ENCODE measurements around the gene TUBAL3. TPM values are rescaled to one million over a fixed set of nuclear protein-coding genes. Genes with fewer than 3 reads are reported as not detected.

The TUBAL3 gene
- total and polyA plus RNA-seq, 9 of the 15 experiments (the other 6 are each of a cell fraction or from before 2014, with no cell fraction given) = 5.5 to 10.1 (median 6.9) TPM

DNA sequence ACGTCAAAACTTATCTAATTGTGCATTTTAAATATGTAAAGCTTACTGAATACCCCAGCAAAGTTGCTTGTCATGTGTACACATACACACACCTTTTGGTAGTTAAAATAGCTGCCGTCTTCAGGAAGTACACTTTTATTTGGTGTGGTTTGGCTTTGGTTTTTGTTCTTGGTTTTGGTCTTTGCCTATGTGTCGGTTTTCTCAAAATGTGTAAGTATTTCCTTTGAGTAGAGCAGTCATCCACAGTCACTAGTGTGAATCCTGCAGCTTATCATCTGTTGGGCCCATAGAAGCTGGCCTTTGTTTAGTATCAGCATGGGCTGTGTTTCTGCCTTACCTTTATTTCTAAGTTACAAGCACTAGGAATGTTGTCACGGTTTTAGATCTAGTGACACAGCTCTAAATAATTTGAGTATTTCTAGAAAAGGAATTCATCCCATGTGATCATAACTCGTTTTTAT, 43.0 kb upstream of the TUBAL3 start (continued):
- TF ChIP-seq, protein P1, sequence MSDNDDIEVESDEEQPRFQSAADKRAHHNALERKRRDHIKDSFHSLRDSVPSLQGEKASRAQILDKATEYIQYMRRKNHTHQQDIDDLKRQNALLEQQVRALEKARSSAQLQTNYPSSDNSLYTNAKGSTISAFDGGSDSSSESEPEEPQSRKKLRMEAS (CRISPR knock-in tag; IDR thresholded peaks at IDR 0.05) = no peak
- TF ChIP-seq KAT2B (IDR thresholded peaks at IDR 0.05; ENCODE audit: low read depth, low read length) = no peak
- TF ChIP-seq KDM1A (IDR thresholded peaks at IDR 0.05) = peak in 1 of 2 experiments; percentile 19; a peak in 1 of 4 replicates
- TF ChIP-seq, protein P2, sequence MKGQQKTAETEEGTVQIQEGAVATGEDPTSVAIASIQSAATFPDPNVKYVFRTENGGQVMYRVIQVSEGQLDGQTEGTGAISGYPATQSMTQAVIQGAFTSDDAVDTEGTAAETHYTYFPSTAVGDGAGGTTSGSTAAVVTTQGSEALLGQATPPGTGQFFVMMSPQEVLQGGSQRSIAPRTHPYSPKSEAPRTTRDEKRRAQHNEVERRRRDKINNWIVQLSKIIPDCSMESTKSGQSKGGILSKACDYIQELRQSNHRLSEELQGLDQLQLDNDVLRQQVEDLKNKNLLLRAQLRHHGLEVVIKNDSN (CRISPR knock-in tag; IDR thresholded peaks at IDR 0.05) = no peak
- TF ChIP-seq POLR2AphosphoS2 (IDR thresholded peaks at IDR 0.05; ENCODE audit: low read length) = peak; percentile 83; the same call in 1 of the 2 replicates
- 0 out of 2 replicates have a peak, but pooled peaks have one; percentile 16 for TF ChIP-seq FOSL1 (tag; conservative IDR thresholded peaks at IDR 0.05)
- TF ChIP-seq, protein P3, sequence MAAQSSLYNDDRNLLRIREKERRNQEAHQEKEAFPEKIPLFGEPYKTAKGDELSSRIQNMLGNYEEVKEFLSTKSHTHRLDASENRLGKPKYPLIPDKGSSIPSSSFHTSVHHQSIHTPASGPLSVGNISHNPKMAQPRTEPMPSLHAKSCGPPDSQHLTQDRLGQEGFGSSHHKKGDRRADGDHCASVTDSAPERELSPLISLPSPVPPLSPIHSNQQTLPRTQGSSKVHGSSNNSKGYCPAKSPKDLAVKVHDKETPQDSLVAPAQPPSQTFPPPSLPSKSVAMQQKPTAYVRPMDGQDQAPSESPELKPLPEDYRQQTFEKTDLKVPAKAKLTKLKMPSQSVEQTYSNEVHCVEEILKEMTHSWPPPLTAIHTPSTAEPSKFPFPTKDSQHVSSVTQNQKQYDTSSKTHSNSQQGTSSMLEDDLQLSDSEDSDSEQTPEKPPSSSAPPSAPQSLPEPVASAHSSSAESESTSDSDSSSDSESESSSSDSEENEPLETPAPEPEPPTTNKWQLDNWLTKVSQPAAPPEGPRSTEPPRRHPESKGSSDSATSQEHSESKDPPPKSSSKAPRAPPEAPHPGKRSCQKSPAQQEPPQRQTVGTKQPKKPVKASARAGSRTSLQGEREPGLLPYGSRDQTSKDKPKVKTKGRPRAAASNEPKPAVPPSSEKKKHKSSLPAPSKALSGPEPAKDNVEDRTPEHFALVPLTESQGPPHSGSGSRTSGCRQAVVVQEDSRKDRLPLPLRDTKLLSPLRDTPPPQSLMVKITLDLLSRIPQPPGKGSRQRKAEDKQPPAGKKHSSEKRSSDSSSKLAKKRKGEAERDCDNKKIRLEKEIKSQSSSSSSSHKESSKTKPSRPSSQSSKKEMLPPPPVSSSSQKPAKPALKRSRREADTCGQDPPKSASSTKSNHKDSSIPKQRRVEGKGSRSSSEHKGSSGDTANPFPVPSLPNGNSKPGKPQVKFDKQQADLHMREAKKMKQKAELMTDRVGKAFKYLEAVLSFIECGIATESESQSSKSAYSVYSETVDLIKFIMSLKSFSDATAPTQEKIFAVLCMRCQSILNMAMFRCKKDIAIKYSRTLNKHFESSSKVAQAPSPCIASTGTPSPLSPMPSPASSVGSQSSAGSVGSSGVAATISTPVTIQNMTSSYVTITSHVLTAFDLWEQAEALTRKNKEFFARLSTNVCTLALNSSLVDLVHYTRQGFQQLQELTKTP (IDR thresholded peaks at IDR 0.05; ENCODE audit: low read depth in 1 of 2, partially characterized antibody in 2 of 2) = peak; percentile 23 to 26
- TF ChIP-seq ETV6 (IDR thresholded peaks at IDR 0.05; ENCODE audit: borderline replicate concordance in 1 of 2, low read depth in 2 of 2, low read length in 1 of 2) = no peak
- no peak for TF ChIP-seq ETV6 (CRISPR knock-in tag; IDR thresholded peaks at IDR 0.05; ENCODE audit: borderline replicate concordance)
- peak; percentile 24; the same call in 1 of the 2 replicates for TF ChIP-seq ZFX (CRISPR knock-in tag; IDR thresholded peaks at IDR 0.05)
- TF ChIP-seq, protein P4, sequence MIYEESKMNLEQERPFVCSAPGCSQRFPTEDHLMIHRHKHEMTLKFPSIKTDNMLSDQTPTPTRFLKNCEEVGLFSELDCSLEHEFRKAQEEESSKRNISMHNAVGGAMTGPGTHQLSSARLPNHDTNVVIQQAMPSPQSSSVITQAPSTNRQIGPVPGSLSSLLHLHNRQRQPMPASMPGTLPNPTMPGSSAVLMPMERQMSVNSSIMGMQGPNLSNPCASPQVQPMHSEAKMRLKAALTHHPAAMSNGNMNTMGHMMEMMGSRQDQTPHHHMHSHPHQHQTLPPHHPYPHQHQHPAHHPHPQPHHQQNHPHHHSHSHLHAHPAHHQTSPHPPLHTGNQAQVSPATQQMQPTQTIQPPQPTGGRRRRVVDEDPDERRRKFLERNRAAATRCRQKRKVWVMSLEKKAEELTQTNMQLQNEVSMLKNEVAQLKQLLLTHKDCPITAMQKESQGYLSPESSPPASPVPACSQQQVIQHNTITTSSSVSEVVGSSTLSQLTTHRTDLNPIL (CRISPR knock-in tag; IDR thresholded peaks at IDR 0.05) = 0 out of 2 replicates have a peak, but pooled peaks have one; percentile 46
- TF ChIP-seq TCFL5 (CRISPR knock-in tag; conservative IDR thresholded peaks at IDR 0.05) = no peak
- TF ChIP-seq EP400 (IDR thresholded peaks at IDR 0.05) = 0 out of 2 replicates have a peak, but pooled peaks have one; percentile 36
- TF ChIP-seq ZNF75A (CRISPR knock-in tag; IDR thresholded peaks at IDR 0.05) = no peak
- peak; percentile 11; the same call in 1 of the 2 replicates for TF ChIP-seq RFX5 (IDR thresholded peaks at IDR 0.05; ENCODE audit: low read depth, low read length)
- TF ChIP-seq, protein P5, sequence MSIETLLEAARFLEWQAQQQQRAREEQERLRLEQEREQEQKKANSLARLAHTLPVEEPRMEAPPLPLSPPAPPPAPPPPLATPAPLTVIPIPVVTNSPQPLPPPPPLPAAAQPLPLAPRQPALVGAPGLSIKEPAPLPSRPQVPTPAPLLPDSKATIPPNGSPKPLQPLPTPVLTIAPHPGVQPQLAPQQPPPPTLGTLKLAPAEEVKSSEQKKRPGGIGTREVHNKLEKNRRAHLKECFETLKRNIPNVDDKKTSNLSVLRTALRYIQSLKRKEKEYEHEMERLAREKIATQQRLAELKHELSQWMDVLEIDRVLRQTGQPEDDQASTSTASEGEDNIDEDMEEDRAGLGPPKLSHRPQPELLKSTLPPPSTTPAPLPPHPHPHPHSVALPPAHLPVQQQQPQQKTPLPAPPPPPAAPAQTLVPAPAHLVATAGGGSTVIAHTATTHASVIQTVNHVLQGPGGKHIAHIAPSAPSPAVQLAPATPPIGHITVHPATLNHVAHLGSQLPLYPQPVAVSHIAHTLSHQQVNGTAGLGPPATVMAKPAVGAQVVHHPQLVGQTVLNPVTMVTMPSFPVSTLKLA (conservative IDR thresholded peaks at IDR 0.05) = peak in 1 of 2 experiments; percentile 32; a peak in 1 of 4 replicates
- no peak for TF ChIP-seq MTF1 (CRISPR knock-in tag; IDR thresholded peaks at IDR 0.05; ENCODE audit: borderline replicate concordance)
- TF ChIP-seq, protein P6, sequence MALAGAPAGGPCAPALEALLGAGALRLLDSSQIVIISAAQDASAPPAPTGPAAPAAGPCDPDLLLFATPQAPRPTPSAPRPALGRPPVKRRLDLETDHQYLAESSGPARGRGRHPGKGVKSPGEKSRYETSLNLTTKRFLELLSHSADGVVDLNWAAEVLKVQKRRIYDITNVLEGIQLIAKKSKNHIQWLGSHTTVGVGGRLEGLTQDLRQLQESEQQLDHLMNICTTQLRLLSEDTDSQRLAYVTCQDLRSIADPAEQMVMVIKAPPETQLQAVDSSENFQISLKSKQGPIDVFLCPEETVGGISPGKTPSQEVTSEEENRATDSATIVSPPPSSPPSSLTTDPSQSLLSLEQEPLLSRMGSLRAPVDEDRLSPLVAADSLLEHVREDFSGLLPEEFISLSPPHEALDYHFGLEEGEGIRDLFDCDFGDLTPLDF (CRISPR knock-in tag; IDR thresholded peaks at IDR 0.05) = no peak

All from K562 (cell line).